SJCRH30 (cell line): ENCODE measurements around the gene HYDIN. TPM values are rescaled to one million over a fixed set of nuclear protein-coding genes. Genes with fewer than 3 reads are reported as not detected.

Experiments
- DNase-seq, 2 experiments: peaks; one replicate each; pipeline ENCODE4 v3.0.0-alpha.2; 2015 to 2020
- H3K27ac ChIP-seq: fragments of 250-450 bp; sonication (Bioruptor Pico); 2 replicates; pipeline ENCODE4 v1.5.1; 2020; ENCODE audit warnings: mild to moderate bottlenecking, moderate library complexity
- H3K27me3 ChIP-seq: fragments of 250-450 bp; sonication (Bioruptor Pico); 2 replicates; pipeline ENCODE4 v1.5.1; 2020; ENCODE audit warnings: mild to moderate bottlenecking, moderate library complexity
- H3K36me3 ChIP-seq: fragments of 250-450 bp; sonication (Bioruptor Pico); 2 replicates; pipeline ENCODE4 v1.5.1; 2020; ENCODE audit warnings: mild to moderate bottlenecking, moderate library complexity
- H3K4me1 ChIP-seq: fragments of 250-450 bp; sonication (Bioruptor Pico); 2 replicates; pipeline ENCODE4 v1.5.1; 2020; ENCODE audit warnings: mild to moderate bottlenecking, moderate library complexity
- H3K4me3 ChIP-seq: fragments of 250-450 bp; sonication (Bioruptor Pico); 2 replicates; pipeline ENCODE4 v1.5.1; 2020; ENCODE audit warnings: mild to moderate bottlenecking, moderate library complexity
- H3K9me3 ChIP-seq: fragments of 250-450 bp; sonication (Bioruptor Pico); replicated peaks from 2 replicates; pipeline ENCODE4 v1.5.1; 2020; ENCODE audit warnings: mild to moderate bottlenecking, moderate library complexity
- total RNA-seq: library from RNA; depleted of rRNA; stranded (reverse); fragments of >200 nt; shearing (Covaris generic); gene quantifications from 2 replicates; pipeline ENCODE4 v1.2.3, GENCODE V29; 2014

HYDIN gene
- total RNA-seq, 1 experiment from 2014 or later: 0.04 TPM

- Histone ChIP-seq H3K27me3 (no peaks in the 10 kb centered on the region), H3K9me3 (no peaks in the 10 kb centered on the region), H3K36me3 (no peaks in the 10 kb centered on the region), H3K27ac (no peak overlapping the region), H3K4me1 (no peaks in the 10 kb centered on the region), H3K4me3 (no peak overlapping the region)
- DNase-seq: no peak
These were observed 17.0 kb upstream of the HYDIN start for GRCh38 chr16:71247478-71247877.

DNA sequence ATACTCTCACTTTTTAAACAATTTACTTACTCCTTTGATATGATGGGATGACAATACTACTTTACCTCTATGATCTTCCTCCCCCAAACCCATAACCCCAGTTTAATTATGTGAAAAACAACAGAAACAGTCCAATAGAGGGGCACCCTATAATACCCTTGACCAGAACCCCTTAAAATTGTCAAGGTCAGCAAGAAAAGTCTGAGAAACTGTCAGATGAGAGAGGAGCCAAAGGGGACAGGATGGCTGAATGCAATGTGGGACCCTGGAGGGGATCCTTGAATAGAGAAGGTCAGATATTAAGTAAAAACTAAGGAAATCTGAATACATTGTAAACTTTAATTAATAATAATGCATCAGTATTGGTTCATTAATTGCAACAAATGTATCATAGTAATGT, 15.8 kb upstream of the HYDIN start:
- DNase-seq: no peak
- Histone ChIP-seq H3K36me3 (no peaks in the 10 kb centered on the region), H3K4me3 (no peak overlapping the region), H3K27me3 (no peaks in the 10 kb centered on the region), H3K9me3 (no peaks in the 10 kb centered on the region), H3K27ac (no peak overlapping the region), H3K4me1 (no peaks in the 10 kb centered on the region)

- Histone ChIP-seq H3K4me1 (no peaks in the 10 kb centered on the region), H3K4me3 (no peak overlapping the region), H3K27ac (no peak overlapping the region), H3K27me3 (no peaks in the 10 kb centered on the region), H3K9me3 (no peaks in the 10 kb centered on the region), H3K36me3 (no peaks in the 10 kb centered on the region)
- DNase-seq: no peak
These were observed 14.0 kb upstream of the HYDIN start for GRCh38 chr16:71244521-71244920.

- no peaks in the 10 kb centered on the region for H3K9me3 ChIP-seq
- no peak overlapping the region for H3K4me3 ChIP-seq
- H3K27ac ChIP-seq: no peak overlapping the region
- H3K4me1 ChIP-seq: no peaks in the 10 kb centered on the region
- no peaks in the 10 kb centered on the region for H3K27me3 ChIP-seq
- H3K36me3 ChIP-seq: no peaks in the 10 kb centered on the region
- no peak for DNase-seq
These were observed 12.1 kb upstream of the HYDIN start for GRCh38 chr16:71242601-71243000.

DNA sequence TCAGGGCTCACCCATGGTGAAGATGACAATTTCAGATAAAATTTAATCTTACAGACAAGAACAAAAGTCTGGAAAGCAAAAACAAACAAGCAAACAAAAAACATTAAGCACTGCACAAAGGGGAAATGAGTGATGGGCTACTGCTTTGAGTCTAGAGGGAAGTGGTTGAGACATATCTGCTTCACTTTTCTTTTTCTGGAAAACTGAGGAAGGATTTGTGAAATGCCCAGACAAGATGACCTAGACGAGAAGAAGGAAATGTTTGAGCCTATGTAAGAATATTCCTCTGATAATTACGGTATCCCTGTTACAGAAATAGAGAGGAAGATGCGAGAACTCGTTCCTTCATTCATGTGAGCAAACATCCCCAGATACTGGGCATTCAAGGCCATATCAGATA, 11.5 kb upstream of the HYDIN start:
- no peak for DNase-seq
- Histone ChIP-seq H3K9me3 (no peaks in the 10 kb centered on the region), H3K4me3 (no peak overlapping the region), H3K4me1 (no peaks in the 10 kb centered on the region), H3K27ac (no peak overlapping the region), H3K36me3 (no peaks in the 10 kb centered on the region), H3K27me3 (no peaks in the 10 kb centered on the region)

DNA sequence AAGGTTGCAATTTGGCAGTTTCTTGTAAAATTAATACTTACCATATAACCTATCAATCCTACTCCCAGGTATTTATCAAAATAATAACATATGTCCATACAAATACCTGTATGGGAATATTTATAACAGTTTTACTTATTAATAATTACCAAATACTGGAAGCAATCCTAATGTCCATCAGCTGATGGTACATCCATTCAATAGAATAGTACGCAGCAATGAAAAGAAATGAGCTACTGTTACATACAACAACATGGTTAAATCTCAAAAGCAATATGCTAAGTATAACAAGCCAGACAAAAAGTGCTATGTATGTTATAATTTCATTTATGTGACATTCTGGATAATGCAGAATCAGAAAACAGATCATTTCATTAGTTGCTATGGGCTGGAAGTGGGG, 1.2 kb downstream of the HYDIN start:
- no peak for DNase-seq
- H3K4me3 ChIP-seq: no peak overlapping the region
- H3K27me3 ChIP-seq: no peaks in the 10 kb centered on the region
- no peaks in the 10 kb centered on the region for H3K4me1 ChIP-seq
- no peaks in the 10 kb centered on the region for H3K9me3 ChIP-seq
- H3K27ac ChIP-seq: no peak overlapping the region
- H3K36me3 ChIP-seq: no peaks in the 10 kb centered on the region

DNA sequence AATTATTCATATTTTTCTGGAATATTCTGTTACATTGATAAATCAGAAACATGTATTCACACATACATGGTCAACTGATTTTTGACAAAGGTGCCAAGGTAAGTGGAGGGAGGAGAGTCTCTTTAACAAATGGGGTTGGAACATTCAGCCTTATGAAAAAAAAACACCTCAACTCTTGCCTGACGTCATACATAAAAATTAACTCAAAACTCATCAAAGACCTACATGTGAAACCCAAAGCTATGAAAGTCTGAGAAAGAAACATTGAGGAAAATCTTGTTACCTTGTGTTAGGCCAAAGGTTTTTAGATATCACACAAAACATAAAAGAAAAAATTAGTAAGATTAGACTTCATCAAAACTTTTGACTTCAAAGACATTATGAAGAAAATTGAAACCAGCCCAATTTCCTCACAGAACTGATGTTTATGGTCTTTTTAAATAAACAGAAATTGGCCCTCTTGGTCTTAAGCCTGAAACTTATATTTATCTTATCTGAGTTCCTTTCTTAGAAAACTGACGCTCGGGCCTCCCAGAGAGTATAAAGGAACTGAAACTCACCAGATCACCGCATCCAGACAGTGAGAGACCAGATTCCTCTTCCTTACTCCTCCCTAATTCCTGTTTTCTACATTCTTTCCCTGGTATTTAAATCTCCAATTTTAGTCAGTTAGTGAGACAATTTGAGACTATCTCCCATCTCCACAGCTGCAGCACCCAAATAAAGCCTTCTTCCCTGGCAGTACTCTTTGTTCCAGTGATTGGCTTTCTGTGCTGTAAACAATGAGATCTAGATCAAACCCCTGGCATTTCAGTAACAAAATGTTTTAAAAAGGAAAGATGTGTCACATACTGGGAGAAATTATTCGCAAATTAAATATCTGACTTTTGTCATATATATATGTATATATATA, 4.0 kb downstream of the HYDIN start:
- Histone ChIP-seq H3K9me3 (no peaks in the 10 kb centered on the region), H3K27ac (no peak overlapping the region), H3K36me3 (no peaks in the 10 kb centered on the region), H3K27me3 (no peaks in the 10 kb centered on the region), H3K4me1 (no peaks in the 10 kb centered on the region), H3K4me3 (no peak overlapping the region)
- no peak for DNase-seq

GRCh38 chr16:71225145-71225544, 5.4 kb downstream of the HYDIN start:
- Histone ChIP-seq H3K4me3 (no peak overlapping the region), H3K36me3 (no peaks in the 10 kb centered on the region), H3K4me1 (no peaks in the 10 kb centered on the region), H3K9me3 (no peaks in the 10 kb centered on the region), H3K27ac (no peak overlapping the region), H3K27me3 (no peaks in the 10 kb centered on the region)
- DNase-seq: no peak

GRCh38 chr16:71218306-71218963, 12.1 kb downstream of the HYDIN start:
- Histone ChIP-seq H3K4me1 (no peaks in the 10 kb centered on the region), H3K36me3 (no peaks in the 10 kb centered on the region), H3K27me3 (no peaks in the 10 kb centered on the region), H3K27ac (no peak overlapping the region), H3K9me3 (no peaks in the 10 kb centered on the region), H3K4me3 (no peak overlapping the region)
- no peak for DNase-seq

- H3K27me3 ChIP-seq: no peaks in the 10 kb centered on the region
- no peak overlapping the region for H3K4me3 ChIP-seq
- no peak overlapping the region for H3K27ac ChIP-seq
- H3K36me3 ChIP-seq: no peaks in the 10 kb centered on the region
- DNase-seq: no peak
- no peaks in the 10 kb centered on the region for H3K4me1 ChIP-seq
- no peaks in the 10 kb centered on the region for H3K9me3 ChIP-seq
These were observed 13.0 kb downstream of the HYDIN start for GRCh38 chr16:71217506-71217905.

- H3K27me3 ChIP-seq: no peaks in the 10 kb centered on the region
These were observed 13.8 kb downstream of the HYDIN start for GRCh38 chr16:71216714-71217113.

GRCh38 chr16:71214746-71215381, 15.7 kb downstream of the HYDIN start:
- H3K36me3 ChIP-seq: no peaks in the 10 kb centered on the region
- DNase-seq: peak in 1 of 2 experiments; percentile 7
- no peak overlapping the region for H3K27ac ChIP-seq
- H3K27me3 ChIP-seq: no peaks in the 10 kb centered on the region
- no peaks in the 10 kb centered on the region for H3K4me1 ChIP-seq
- H3K4me3 ChIP-seq: no peak overlapping the region
- H3K9me3 ChIP-seq: no peaks in the 10 kb centered on the region

More at GRCh38 chr16:71216714-71217113, 13.8 kb downstream of the HYDIN start:
- Histone ChIP-seq H3K4me3 (no peak overlapping the region), H3K9me3 (no peaks in the 10 kb centered on the region), H3K27ac (no peak overlapping the region), H3K4me1 (no peaks in the 10 kb centered on the region), H3K36me3 (no peaks in the 10 kb centered on the region)
- DNase-seq: no peak

DNA sequence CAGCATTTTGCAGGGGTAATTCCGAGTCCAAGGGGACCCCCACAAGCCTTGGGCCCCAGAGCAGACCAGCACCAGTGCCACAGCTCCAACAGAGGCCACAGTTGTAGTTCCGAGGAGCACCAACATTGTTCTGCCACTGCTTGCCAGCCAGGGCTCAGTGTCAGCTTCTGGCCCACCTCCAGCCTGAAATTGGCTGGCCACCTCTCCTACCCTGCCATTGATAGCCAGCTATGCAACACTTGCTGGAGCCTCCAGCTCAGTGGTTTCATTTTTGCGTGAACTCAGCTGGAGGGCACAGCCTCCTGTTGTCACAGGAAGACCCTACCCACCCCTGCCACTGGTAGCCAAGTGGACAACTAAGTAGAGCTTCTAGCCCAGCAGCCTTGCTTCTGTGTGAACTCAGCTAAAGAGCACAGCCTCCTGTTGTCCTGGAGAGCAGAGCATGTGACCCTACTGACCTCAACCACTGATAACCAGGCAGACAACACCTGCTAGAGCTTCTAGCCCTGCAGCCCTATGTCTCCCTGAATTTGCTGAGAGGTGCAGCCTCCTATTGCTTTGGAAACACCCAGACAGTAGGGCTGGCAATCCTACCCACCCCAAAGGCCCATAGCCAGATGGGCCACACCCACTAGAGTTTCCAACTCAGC, 24.9 kb downstream of the HYDIN start:
- Histone ChIP-seq H3K27ac (no peak overlapping the region), H3K27me3 (no peaks in the 10 kb centered on the region), H3K36me3 (no peaks in the 10 kb centered on the region), H3K9me3 (no peaks in the 10 kb centered on the region), H3K4me3 (no peak overlapping the region), H3K4me1 (no peaks in the 10 kb centered on the region)
- no peak for DNase-seq

GRCh38 chr16:71203631-71204030, 26.9 kb downstream of the HYDIN start:
- no peaks in the 10 kb centered on the region for H3K4me1 ChIP-seq
- no peaks in the 10 kb centered on the region for H3K9me3 ChIP-seq
- no peak overlapping the region for H3K27ac ChIP-seq
- H3K4me3 ChIP-seq: no peak overlapping the region
- H3K27me3 ChIP-seq: no peaks in the 10 kb centered on the region
- H3K36me3 ChIP-seq: no peaks in the 10 kb centered on the region
- no peak for DNase-seq

DNA sequence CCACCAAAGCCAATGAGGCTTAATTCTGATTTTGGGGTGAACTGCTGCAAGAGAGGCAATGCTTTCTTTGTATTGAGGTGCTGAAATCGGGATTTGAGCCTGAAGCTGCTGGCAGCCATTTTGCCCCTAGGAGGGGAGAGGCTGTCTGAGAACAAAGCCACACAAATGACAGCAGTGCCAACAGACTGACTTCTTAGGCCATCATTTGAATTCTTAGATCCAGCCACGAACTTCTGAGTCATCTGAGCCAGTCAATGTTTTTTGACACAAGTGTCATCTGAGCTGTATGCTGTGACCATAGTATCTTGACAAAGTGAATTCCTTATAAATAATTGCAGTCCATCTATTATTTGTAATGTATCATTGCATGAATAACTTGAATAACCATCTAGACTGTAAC, 29.0 kb downstream of the HYDIN start:
- Histone ChIP-seq H3K9me3 (no peaks in the 10 kb centered on the region), H3K36me3 (no peaks in the 10 kb centered on the region), H3K4me1 (no peaks in the 10 kb centered on the region), H3K27ac (no peak overlapping the region), H3K4me3 (no peak overlapping the region), H3K27me3 (no peaks in the 10 kb centered on the region)
- no peak for DNase-seq
